ENCODE data around the gene NACC2.

The NACC2 gene

GRCh38 chr9:136131629-136132511 is 36.8 kb upstream of the NACC2 start:
- no peak overlapping the region for H3K4me2 ChIP-seq (ENCODE audit: low read depth, low read length, poor library complexity, severe bottlenecking)
- TF ChIP-seq, protein P1, sequence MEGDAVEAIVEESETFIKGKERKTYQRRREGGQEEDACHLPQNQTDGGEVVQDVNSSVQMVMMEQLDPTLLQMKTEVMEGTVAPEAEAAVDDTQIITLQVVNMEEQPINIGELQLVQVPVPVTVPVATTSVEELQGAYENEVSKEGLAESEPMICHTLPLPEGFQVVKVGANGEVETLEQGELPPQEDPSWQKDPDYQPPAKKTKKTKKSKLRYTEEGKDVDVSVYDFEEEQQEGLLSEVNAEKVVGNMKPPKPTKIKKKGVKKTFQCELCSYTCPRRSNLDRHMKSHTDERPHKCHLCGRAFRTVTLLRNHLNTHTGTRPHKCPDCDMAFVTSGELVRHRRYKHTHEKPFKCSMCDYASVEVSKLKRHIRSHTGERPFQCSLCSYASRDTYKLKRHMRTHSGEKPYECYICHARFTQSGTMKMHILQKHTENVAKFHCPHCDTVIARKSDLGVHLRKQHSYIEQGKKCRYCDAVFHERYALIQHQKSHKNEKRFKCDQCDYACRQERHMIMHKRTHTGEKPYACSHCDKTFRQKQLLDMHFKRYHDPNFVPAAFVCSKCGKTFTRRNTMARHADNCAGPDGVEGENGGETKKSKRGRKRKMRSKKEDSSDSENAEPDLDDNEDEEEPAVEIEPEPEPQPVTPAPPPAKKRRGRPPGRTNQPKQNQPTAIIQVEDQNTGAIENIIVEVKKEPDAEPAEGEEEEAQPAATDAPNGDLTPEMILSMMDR (conservative IDR thresholded peaks at IDR 0.05; ENCODE audit: low read length): no peak
- no peak for TF ChIP-seq EZH2phosphoT487 (IDR thresholded peaks at IDR 0.05; ENCODE audit: borderline replicate concordance)
- H3K4me3 ChIP-seq (ENCODE audit: low read length, poor library complexity, severe bottlenecking): no peak overlapping the region
- H3K9ac ChIP-seq (ENCODE audit: low read depth, low read length, poor library complexity, severe bottlenecking): no peak overlapping the region
- no peaks in the 10 kb centered on the region for H3K9me3 ChIP-seq (ENCODE audit: insufficient read depth, low read depth, low read length)
- no peaks in the 10 kb centered on the region for H3K36me3 ChIP-seq (ENCODE audit: insufficient read depth, low read length)
- H3K9me2 ChIP-seq (replicated peaks; ENCODE audit: low read depth, low read length): no peaks in the 10 kb centered on the region
- no peaks in the 10 kb centered on the region for H3K4me1 ChIP-seq (ENCODE audit: insufficient read depth, low read length, poor library complexity, severe bottlenecking)
- no peaks in the 10 kb centered on the region for H3F3A ChIP-seq (ENCODE audit: low read depth)
- H3K27me3 ChIP-seq (ENCODE audit: insufficient read depth, low read length, poor library complexity, severe bottlenecking): no peaks in the 10 kb centered on the region
- H2AFZ ChIP-seq (ENCODE audit: low read length): no peak overlapping the region
- no peaks in the 10 kb centered on the region for H4K20me1 ChIP-seq (ENCODE audit: insufficient read depth, low read length, poor library complexity, severe bottlenecking)
- no peaks in the 10 kb centered on the region for H3K79me2 ChIP-seq (ENCODE audit: insufficient read depth, low read length)

GRCh38 chr9:136129176-136129575 is 34.1 kb upstream of the NACC2 start:
- Histone ChIP-seq H3K4me2 (ENCODE audit: low read depth, low read length, poor library complexity, severe bottlenecking) (no peak overlapping the region), H3K9me3 (ENCODE audit: insufficient read depth, low read depth, low read length) (no peaks in the 10 kb centered on the region), H3K9me2 (replicated peaks; ENCODE audit: low read depth, low read length) (no peaks in the 10 kb centered on the region), H4K20me1 (ENCODE audit: insufficient read depth, low read length, poor library complexity, severe bottlenecking) (no peaks in the 10 kb centered on the region), H3K27me3 (ENCODE audit: insufficient read depth, low read length, poor library complexity, severe bottlenecking) (no peaks in the 10 kb centered on the region), H3K79me2 (ENCODE audit: insufficient read depth, low read length) (no peaks in the 10 kb centered on the region), H3F3A (ENCODE audit: low read depth) (no peaks in the 10 kb centered on the region), H3K36me3 (ENCODE audit: insufficient read depth, low read length) (no peaks in the 10 kb centered on the region), H3K4me3 (ENCODE audit: low read length, poor library complexity, severe bottlenecking) (no peak overlapping the region), H3K9ac (ENCODE audit: low read depth, low read length, poor library complexity, severe bottlenecking) (no peak overlapping the region), H2AFZ (ENCODE audit: low read length) (no peak overlapping the region), H3K4me1 (ENCODE audit: insufficient read depth, low read length, poor library complexity, severe bottlenecking) (no peaks in the 10 kb centered on the region)
- TF ChIP-seq, protein P1 (conservative IDR thresholded peaks at IDR 0.05; ENCODE audit: low read length): no peak
- no peak for TF ChIP-seq EZH2phosphoT487 (IDR thresholded peaks at IDR 0.05; ENCODE audit: borderline replicate concordance)

DNA sequence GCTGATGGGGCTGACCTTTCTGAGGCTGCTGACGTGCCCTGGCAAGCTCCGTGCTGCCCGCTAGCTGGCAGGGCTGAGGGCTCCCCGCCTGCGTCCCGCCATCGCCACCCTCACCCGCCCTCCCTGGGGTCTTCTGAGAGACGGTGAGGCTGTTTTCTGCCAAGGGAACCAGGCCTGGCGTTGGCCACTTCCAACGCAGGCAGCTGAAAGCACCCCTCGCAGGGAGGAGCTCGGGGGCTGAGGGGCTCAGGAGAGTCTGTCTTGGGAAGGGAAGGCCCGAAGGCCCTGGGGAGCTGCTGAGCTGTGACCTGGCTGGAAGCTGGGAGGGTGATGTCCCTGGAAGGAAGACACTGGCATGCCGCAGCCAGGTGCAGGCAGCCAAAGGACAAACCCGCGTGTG is 33.3 kb upstream of the NACC2 start:
- Histone ChIP-seq H3K4me3 (ENCODE audit: low read length, poor library complexity, severe bottlenecking) (no peak overlapping the region), H3K36me3 (ENCODE audit: insufficient read depth, low read length) (no peaks in the 10 kb centered on the region), H2AFZ (ENCODE audit: low read length) (no peak overlapping the region), H3K9me2 (replicated peaks; ENCODE audit: low read depth, low read length) (no peaks in the 10 kb centered on the region), H3K4me1 (ENCODE audit: insufficient read depth, low read length, poor library complexity, severe bottlenecking) (no peaks in the 10 kb centered on the region), H3K9ac (ENCODE audit: low read depth, low read length, poor library complexity, severe bottlenecking) (no peak overlapping the region), H3K9me3 (ENCODE audit: insufficient read depth, low read depth, low read length) (no peaks in the 10 kb centered on the region), H3K4me2 (ENCODE audit: low read depth, low read length, poor library complexity, severe bottlenecking) (no peak overlapping the region), H3K79me2 (ENCODE audit: insufficient read depth, low read length) (no peaks in the 10 kb centered on the region), H3F3A (ENCODE audit: low read depth) (no peaks in the 10 kb centered on the region), H4K20me1 (ENCODE audit: insufficient read depth, low read length, poor library complexity, severe bottlenecking) (no peaks in the 10 kb centered on the region), H3K27me3 (ENCODE audit: insufficient read depth, low read length, poor library complexity, severe bottlenecking) (no peaks in the 10 kb centered on the region)
- TF ChIP-seq, protein P1 (conservative IDR thresholded peaks at IDR 0.05; ENCODE audit: low read length): no peak
- TF ChIP-seq EZH2phosphoT487 (IDR thresholded peaks at IDR 0.05; ENCODE audit: borderline replicate concordance): no peak
